ENCODE measurements around the gene HNRNPAB. TPM values are rescaled to one million over a fixed set of nuclear protein-coding genes. Genes with fewer than 3 reads are reported as not detected.
"Not testable (repeated sequence)": the region's sequence is repeated elsewhere in the genome, so short reads cannot be mapped to it uniquely, and the experiment has no call there.

The HNRNPAB gene
- total RNA-seq, 1 donor from 2014 or later = 57.2 TPM

DNA sequence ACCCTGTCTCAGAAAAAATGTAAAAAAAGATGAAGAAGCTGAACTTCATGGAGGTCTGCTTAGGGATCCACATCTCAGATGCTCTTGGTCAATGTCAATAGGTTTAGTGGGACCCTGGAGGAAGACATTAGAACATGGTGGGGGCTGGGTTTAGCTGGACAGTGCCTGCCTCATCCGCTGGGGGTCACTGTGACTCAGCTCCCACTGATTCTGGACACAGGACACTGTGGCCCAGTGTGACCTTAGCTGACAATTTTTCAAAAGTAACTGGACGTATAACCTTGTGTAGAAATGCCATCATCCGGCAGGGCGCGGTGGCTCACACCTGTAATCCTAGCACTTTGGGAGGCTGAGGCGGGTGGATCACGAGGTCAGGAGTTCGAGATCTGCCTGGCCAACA, 7.3 kb upstream of the HNRNPAB start:
- DNase-seq = no peak

- not testable (repeated sequence) for DNase-seq
These were observed 6.2 kb upstream of the HNRNPAB start for GRCh38 chr5:178198151-178198550.

DNA sequence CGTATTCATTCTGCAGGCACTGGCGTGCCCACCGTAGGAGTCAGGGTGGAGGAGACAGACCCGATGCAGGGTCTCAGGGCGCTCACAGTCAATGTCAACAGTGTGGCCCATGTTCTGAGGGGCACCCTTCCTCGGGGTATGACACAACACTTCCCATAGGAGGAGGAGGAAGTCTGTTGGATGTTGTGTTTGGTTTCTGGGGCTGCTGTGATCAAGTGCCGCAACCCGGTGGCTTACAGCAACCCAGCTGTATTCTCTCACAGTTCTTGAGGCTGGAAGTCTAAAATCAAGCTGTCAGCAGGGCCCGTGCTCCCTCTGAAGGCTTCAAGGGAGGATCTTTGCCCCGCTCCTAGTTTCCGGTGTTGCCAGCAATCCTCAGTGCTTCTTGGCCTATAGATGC, 5.6 kb upstream of the HNRNPAB start:
- no peak for DNase-seq

DNA sequence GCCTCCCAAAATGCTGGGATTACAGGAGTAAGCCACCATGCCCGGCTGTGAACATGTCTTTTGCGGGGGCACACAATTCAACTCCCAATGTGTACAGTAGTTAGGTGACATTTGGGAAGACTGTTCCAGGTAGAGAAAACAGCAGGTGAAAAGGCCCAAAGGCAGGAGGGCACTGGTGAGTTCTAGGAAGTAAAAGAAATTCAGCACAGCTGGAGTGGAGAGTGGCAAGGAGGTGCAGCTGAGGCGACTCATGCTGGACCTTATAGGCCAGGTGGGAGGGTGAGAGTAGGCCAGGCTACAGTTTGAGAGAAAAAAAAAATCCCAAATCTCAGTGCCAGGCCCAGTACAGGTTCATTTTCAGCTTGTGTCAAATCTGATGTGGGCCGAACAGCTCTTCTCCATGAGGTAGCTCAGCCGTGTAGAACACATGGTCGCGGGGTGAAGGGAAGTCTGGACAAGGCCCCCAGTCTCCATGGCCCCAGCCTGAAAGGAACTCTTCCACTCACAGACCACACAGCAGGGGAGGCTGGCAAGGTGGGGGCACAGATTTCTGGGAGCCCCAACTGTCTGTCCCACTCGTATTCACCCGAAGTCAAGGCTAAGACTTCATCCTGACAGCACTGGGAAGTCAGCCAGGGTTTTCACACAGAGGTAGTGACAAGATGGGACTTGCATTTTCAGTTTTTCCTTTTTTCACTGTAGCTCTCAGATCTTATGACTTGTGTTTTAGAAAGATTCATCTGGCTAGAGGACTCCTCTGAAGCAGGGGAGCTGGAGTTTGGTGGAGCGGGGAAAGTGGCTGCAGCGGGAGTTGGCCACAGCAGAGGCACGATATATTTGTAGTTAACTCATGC, 4.5 kb upstream of the HNRNPAB start:
- peak; percentile 49 for DNase-seq

GRCh38 chr5:178201221-178201926, 3.0 kb upstream of the HNRNPAB start:
- no peak for DNase-seq

GRCh38 chr5:178201927-178202235, 2.5 kb upstream of the HNRNPAB start:
- no peak for DNase-seq

DNA sequence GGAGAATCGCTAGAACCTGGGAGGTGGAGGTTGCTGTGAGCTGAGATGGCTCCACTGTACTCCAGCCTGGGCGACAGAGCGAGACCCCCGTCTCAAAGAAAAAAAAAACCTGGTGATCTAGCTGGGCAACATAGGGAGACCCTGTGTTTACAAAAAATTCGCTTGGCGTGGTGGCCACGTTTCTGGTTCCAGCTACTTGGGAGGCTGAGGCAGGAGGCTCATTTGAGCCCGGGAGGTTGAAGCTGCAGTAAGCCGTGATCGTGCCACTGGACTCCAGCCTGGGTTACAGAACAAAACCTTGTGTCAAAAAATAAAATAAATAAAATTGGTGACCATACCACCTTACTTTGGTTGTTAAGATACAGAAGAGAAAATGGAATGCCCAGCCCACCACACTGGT, 1.8 kb upstream of the HNRNPAB start:
- no peak for DNase-seq

DNA sequence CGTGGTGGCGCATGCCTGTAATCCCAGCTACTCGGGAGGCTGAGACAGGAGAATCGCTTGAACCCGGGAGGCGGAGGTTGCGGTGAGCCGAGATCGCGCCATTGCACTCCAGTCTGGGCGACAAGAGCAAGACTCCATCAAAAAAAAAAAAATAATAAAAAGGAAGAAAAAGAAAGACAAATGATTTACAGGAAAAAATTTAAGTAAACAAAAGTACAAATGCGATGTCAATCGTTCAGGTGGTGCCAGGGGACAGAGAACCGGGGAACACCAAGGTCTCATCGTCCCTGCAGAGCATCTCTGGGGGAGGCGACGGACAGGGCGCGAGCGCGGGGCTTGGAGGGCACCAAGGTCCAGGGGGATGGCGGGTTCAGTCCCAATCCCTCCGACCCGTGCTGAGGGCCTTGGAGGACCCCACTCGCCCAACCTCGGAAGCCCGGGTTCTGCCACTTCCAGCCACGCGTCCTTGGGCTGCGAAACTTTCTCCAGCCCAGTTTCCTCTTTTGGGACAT, 607 bp upstream of the HNRNPAB start:
- DNase-seq = no peak

DNA sequence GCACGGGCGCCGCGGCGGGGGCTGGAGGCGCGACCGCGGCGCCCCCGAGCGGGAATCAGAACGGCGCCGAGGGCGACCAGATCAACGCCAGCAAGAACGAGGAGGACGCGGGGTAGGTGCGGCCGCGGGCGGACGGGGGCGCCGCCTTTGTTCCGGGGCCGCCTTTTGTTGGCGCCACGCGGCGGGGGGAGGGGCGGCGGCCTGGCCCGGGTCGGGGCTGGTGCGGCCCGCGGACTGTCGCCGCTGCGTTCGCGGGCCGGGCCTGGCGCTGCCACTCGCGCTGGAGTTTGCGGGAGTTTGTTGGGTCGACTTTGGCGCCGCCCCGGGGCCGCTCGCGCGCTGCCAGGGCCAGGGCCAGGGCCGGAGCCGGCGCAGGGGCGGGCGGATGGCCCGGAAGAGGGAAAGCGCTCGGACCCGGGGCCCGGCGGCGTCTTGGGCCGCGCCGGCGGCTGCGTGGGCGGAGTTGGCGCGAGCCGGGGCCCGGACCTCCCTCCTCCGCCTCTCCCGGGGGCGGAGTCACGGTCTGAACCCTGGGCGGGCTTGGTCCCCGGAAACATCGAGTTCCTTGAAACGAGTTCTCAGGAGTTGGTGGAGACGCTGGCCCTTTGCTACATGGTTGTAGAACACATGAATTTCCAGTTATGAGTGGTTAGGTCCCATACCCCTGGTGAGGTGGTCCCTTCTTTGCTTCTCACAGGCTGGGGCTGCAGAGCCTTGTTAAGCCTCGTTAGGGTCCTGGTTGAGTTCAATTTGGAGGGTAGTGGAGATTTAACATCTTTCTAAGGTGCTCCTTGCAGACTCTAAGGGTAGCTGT, 809 bp downstream of the HNRNPAB start:
- peak; percentile 90 for DNase-seq

GRCh38 chr5:178205749-178206047, 1.4 kb downstream of the HNRNPAB start:
- DNase-seq = no peak

GRCh38 chr5:178206166-178207101, 2.1 kb downstream of the HNRNPAB start:
- no peak for DNase-seq

- DNase-seq = peak; percentile 50
These were observed 3.0 kb downstream of the HNRNPAB start for GRCh38 chr5:178207183-178207916.

GRCh38 chr5:178207917-178208280, 3.6 kb downstream of the HNRNPAB start:
- no peak for DNase-seq

DNA sequence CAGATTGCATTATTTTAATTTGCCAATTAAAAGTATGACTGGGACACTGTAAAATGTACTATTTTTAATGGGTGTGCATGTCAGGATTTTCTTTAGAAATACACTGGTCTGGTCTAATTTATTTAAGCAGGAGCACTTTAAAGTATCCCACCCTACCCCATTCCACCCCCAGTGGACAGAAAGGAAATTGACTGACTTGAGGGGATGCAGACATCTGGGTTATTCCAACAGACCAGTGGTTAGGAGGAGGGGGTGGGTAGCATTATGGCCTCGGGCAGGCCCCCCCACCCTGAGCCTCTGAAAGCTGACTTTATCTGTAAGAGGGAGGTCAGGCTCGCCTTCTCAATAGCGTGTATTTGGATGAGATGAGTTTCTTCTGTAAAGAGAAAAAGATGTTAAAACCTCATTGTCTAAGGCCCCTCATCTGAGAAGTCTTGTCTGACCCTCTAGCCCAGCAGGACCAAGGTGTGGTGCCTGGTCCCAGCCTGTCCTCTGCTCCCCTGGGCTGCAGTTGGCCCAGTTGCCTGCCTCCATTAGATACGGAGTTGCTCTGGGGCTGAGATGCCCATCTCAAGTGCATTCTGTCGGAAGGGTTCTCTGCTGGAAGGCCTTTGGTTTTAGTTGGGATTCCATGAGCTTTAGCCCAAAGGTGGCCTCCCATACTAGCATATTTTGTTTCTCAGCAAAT, 4.4 kb downstream of the HNRNPAB start:
- DNase-seq = no peak

GRCh38 chr5:178209334-178210072, 5.2 kb downstream of the HNRNPAB start:
- no peak for DNase-seq

GRCh38 chr5:178210073-178210535, 5.8 kb downstream of the HNRNPAB start:
- DNase-seq = no peak

GRCh38 chr5:178210686-178211085, 6.4 kb downstream of the HNRNPAB start:
- no peak for DNase-seq

DNA sequence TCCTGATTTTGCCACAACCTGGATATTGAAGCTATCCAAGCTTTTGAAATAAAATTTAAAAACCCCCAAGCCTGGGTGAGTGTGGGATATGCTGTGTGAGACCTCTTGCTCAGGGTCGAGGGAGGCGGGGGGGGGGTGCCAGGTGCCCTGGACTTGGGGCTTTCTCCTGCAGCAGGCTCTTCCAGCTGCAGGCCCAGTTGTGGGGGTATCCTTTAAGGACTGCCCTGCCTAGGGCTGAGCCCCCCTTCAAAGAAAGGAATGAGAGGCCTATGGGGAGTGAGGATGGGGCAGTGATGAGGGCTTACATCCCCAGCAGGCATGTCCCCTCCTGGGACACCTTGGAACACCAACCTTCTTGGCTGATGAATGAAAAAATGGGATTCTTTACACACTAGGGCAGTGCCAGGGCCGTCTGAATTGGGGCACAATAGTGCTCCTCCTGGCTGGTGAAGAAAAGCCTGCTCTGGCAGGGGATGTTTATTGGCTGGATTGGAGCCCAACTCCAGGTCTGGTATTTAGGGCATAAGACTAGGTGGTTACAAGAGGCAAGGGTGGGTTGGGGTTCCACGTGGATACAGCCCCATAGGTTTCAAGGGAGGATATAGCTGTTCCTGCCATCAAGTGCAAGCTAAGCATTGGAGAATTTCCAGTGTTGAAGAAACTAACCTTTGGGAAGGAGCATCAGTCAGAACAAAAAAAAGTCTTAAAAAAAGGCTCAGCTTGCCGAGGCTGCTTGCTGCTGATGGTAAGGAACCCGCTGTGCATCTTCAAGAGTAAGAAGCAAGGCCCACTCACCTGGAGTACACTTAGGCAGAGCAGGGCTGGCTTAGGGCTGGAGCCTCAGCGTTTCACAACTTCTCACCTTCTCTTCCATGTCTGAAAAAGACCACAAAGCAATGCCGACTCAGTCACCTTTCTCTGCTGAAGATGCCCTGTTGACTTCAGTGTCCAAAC, 7.0 kb downstream of the HNRNPAB start:
- DNase-seq = no peak
